Measurements from ENCODE around the gene GSS.
A peak's percentile ranks its signal among the peaks of the same experiment; 100 is the strongest.

The GSS gene

DNA sequence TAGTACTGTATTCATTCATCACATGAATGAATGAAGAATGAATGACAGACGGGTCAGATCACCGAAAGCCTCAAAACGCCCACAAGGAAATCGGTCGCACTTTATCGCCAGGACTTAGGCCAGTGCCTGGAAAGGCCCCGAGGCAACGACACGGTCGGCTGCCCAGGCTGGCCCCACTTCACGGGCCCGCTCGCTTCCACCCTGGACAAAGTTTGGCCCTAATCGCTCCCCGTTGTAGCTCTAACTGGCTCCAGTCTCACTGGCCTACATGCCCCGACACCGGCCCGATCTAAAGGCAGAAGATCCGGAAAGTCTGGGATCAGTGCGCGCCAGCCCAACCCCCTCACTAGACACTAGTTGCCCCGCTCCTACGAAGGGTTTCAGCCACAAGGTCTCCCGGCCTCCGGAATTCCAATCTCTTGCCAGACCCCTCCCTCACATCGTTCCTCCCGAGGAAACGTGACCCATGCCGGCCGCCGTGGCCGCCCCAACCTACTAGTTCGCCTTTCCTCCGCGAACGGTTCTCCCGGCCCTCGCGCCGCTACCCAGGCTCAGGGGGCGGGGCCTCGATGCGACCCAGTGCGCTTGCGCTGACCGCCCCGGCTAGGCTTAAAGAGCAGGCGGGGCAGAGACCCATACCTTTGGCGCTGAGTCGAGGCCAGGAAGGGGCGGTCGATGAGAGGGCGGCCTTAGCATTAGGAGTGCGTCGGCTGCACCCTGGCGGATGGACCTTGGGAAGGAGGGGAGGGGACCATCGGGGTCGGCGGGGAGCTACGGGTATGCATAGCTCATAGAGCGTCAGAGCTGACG, at the start of gene GSS, which contains the start of gene MYH7B:
GSS (minus strand) TSS at position 576 of the 810 bp plus-strand sequence. CDS start 3,954 bp downstream, outside the sequence.
MYH7B (plus strand) TSS at position 638 of the 810 bp plus-strand sequence. CDS start 22,138 bp downstream, outside the sequence.
- peak; percentile 94 to 97 for DNase-seq

DNA sequence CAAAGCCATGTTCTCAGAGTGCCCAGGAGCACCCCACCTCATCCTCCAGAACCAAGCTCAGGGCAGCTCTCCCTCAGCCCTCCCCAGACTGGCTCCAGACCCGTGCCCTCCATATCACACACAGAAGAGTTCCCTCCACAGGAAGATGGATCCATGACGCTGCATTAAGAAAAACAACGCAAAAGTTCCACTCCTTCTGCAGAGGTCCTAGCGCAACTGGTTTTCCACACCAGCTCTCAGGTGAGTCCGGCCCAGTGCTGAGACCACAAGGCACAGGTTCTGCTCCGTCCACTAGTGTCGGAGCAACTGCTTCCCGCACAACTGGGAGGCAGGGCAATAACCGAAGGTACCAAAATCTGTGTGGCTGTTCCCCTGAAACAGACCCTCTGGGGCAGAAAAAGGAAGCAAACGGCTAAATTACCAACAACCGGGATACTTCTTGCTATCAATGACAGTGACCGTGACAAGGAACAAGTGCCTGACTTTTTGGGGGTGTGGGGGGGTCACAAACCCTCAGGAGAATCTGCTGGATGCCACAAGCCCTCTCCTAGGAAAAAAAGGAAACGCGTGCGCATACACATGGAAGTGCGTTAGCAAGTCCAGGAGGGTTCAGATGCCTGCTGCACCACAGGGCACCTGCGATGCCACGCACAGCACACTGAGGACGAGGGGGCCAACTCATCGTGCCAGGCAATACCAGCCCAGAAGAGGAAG, 49.3 kb upstream of the GSS start:
- DNase-seq: no peak

DNA sequence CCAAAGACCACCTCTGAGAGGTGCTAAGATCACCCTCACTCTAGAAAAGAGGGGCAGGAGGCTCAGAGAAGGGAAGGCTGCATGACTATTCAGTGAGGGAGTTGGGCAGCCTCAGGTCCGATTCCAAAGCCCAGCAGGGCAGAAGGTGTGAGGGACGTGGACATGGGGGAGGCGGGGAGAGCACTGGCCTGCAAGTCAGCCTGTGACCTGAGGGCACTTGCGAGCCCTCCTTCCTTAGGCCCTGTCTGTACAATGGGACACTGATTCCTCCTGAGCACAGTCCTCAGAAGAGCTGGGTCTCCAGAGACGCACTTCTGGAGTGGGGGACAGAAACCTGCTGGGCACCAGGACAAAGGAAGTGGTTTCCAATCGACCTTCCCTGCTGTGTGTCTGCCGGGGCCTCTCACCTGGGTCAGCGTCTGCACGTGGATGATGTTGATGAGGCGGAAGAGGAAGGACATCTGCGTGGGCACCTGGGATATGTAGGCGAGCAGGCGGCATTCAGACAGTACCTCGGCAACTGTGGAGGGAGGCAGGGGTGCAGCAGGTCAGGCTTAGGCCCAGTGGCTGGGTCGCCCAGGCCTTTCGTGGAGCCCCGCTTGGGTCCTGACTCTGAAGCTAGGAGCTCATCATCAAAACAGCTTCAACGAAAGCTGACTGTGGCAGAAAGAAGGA, 48.6 kb upstream of the GSS start:
- no peak for DNase-seq

- no peak for DNase-seq
Measured at GRCh38 chr20:35003211-35004031, 47.8 kb upstream of the GSS start.

DNA sequence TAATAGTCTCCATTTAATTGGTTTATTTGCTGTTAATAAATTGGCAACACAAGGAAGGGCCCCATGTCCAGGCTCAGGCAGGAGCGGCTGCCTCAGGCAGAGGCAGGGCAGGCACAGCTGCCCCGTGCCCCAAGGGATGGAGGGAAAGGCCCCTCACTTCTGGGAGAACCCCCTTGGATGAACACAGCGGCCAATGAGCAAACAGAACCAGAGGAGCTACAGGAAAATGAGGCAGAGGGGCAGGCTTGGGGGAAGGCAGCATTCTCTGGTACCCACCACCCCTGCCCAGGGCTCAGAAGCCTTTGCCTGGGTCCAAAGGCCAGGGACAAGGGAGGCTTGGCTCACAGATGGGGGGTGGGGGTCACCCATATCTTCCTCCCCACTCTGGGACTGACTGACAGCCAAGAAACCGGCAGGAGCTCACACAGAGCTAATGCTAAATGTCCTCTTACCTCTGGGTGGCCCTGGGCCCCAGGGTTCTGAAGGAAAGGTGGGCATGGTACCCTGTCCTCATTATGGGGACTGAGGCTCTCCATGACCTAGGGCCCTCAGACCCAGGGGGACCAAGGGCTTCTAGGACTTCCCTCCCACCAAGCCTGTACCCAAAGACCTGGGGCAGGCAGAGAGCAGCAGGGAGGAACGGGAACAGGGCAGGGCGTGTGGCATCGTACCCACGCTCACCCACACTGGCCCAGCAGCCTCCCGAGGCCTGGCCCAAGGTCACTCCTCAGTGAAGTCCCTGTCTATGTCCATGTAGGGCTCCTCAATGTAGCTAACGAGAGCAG, 47.0 kb upstream of the GSS start:
- no peak for DNase-seq

GRCh38 chr20:35001596-35002362, 46.2 kb upstream of the GSS start:
- DNase-seq: no peak

GRCh38 chr20:35000922-35001595, 45.5 kb upstream of the GSS start:
- DNase-seq: no peak

- DNase-seq: no peak
Measured at GRCh38 chr20:35000311-35000921, 44.8 kb upstream of the GSS start.

GRCh38 chr20:34999782-35000181, 44.2 kb upstream of the GSS start:
- DNase-seq: no peak

- DNase-seq: no peak
Measured at GRCh38 chr20:34999021-34999451, 43.4 kb upstream of the GSS start.

DNA sequence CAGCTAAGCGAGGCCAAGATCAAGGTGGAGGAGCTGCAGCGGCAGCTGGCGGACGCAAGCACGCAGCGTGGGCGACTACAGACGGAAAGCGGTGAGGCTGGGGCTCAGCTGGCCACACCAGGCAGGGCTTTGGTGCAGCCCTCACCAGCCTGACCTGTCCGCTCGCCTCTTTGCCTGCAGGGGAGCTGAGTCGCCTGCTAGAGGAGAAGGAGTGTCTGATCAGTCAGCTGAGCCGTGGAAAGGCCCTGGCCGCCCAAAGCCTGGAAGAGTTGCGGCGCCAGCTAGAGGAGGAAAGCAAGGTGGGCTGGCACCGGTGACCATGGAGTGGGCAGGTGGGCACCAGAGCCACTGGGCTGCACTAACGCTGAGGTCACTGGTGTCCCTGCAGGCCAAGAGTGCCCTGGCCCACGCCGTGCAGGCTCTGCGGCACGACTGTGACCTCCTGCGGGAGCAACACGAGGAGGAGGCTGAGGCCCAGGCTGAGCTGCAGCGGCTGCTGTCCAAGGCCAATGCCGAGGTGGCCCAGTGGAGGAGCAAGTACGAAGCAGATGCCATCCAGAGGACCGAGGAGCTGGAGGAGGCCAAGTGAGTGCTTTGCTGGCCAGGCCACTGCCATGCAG, 42.8 kb upstream of the GSS start:
- DNase-seq: no peak

DNA sequence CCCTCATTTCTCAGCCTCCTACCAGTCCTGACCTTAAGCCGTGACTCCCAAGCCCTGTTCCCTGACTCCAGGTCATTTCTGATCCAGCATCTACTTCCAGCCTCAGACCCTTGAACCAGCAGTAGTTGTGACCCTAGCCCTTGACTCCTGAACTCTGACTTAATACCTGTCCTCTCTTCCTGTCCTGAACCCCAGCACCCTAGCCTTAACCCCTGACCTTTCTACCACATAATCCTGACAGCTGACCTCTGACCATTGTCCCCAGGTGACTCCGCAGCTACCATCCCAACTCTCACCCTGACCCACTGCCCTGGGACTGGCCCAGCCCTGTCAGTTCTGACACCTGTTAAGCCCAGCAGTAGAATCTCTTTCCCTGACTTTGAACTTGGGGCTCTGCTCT, 42.2 kb upstream of the GSS start:
- no peak for DNase-seq

DNA sequence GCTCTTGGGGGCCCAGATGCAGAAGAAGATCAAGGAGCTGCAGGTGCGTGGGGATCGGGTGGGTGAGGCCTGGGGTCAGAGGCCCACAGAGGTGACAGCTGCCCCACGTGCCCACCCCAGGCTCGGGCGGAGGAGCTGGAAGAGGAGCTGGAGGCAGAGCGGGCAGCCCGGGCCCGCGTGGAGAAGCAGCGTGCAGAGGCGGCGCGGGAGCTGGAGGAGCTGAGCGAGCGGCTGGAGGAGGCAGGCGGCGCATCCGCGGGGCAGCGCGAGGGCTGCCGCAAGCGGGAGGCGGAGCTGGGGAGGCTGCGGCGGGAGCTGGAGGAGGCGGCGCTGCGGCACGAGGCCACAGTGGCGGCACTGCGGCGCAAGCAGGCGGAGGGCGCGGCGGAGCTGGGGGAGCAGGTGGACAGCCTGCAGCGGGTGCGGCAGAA, 41.5 kb upstream of the GSS start:
- peak in 1 of 2 donors; percentile 14 for DNase-seq

DNA sequence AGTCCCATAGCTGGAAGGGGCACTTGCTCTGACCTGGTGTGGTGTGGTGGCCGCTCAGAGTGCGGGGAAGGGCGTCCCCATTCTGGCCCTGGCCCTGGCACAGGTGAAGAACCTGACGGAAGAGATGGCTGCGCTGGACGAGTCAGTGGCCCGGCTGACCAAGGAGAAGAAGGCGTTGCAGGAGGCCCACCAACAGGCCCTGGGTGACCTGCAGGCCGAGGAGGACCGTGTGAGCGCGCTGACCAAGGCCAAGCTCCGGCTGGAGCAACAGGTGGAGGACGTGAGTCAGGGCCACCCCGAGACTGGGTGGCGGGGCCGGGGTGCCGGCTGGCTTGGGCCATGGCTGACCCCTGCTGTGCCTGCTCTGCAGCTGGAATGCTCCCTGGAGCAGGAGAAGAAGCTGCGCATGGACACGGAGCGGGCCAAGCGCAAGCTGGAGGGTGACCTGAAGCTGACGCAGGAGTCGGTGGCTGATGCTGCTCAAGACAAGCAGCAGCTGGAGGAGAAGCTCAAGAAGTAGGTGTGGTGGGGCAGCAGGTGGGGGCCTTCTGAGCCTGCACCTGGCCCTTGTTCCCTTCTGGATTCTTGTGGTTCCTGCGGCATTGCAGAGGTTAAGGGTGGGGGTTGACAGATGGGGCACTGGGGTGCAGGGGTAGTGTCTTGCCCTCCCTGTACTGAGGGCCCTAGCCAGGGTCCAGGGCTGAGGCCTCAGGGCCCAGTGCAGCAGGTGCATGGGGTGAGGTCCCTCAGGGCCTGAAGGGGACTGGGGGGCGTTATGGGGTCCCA, 40.8 kb upstream of the GSS start:
- no peak for DNase-seq

- no peak for DNase-seq
Measured at GRCh38 chr20:34995696-34996095, 40.1 kb upstream of the GSS start.

GRCh38 chr20:34995192-34995591, 39.6 kb upstream of the GSS start:
- DNase-seq: no peak

GRCh38 chr20:34994509-34995131, 39.0 kb upstream of the GSS start:
- no peak for DNase-seq

- no peak for DNase-seq
Measured at GRCh38 chr20:34993941-34994508, 38.4 kb upstream of the GSS start.
